Measurements from ENCODE around the gene LAGE3.

GRCh38 chrX:154482786-154483185 lies 3.7 kb upstream of the LAGE3 start:
- TF ChIP-seq CTCF (IDR thresholded peaks at IDR 0.05) (no peak), POLR2A (IDR thresholded peaks at IDR 0.05) (no peak), POLR2AphosphoS5 (IDR thresholded peaks at IDR 0.05) (no peak)

All from gastroesophageal sphincter (tissue), 3 donors.